ENCODE results near the gene PDIA6. TPM values are rescaled to one million over a fixed set of nuclear protein-coding genes. Genes with fewer than 3 reads are reported as not detected.
"Not testable (repeated sequence)": the region's sequence is repeated elsewhere in the genome, so short reads cannot be mapped to it uniquely, and the experiment has no call there.

The PDIA6 gene
- total RNA-seq, 2 experiments from 2014 or later = 25.5 to 26.3 TPM

DNA sequence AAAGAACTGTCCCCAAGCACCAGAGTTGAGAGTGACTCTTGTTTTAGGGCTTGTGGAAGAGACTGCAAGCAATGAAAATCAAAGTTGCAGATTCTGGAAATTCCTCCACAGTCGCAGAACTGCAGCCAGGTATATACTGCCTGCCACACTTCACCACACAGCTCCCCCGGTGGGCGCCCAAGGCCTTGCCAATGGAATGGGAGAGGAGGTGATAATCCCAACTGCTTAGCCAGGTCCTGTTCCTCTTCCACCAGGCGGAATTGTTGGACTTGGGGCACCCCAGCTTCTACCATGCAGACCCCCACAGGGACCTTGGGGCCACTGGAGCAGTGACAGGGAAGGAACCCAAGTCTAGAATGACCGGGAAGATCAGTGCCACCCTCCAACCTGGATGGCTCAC is 4.8 kb upstream of the PDIA6 start:
- H3K27me3 ChIP-seq (ENCODE audit: control insufficient read depth in 1 of 2, insufficient read depth in 2 of 2, low read length in 2 of 2) = peaks cover 0 to 2% of the 10 kb centered on the region in 2 experiments
- no peak overlapping the region for H3K27ac Mint-ChIP-seq
- POLR2A ChIA-PET = no interaction called here
- H3K27ac ChIP-seq (ENCODE audit: low read depth in 1 of 2, low read length in 2 of 2) = no peak overlapping the region
- intact Hi-C loops (cut with DNase I, micrococcal nuclease) = loop anchor here in 1 of 2 experiments (10.0 kb wide), 2 partner anchors 527 to 1393 kb away; partner anchors contain the start of genes CPSF3, ITGB1BP1 and ROCK2
- peaks cover 17% of the 10 kb centered on the region for H3K27me3 Mint-ChIP-seq
- H3K4me3 Mint-ChIP-seq = no peak overlapping the region
- peaks cover 6% of the 10 kb centered on the region for H3K4me1 ChIP-seq (ENCODE audit: insufficient read depth, low read length)
- H3K36me3 Mint-ChIP-seq (ENCODE audit: low read depth) = no peaks in the 10 kb centered on the region
- DNase-seq (peak in 2 of 14 experiments; percentile 33 to 35), ATAC-seq (ENCODE audit: poor library complexity) (no peak)
- H3K36me3 ChIP-seq (ENCODE audit: insufficient read depth, low read length) = no peaks in the 10 kb centered on the region
- TF ChIP-seq, protein P1, sequence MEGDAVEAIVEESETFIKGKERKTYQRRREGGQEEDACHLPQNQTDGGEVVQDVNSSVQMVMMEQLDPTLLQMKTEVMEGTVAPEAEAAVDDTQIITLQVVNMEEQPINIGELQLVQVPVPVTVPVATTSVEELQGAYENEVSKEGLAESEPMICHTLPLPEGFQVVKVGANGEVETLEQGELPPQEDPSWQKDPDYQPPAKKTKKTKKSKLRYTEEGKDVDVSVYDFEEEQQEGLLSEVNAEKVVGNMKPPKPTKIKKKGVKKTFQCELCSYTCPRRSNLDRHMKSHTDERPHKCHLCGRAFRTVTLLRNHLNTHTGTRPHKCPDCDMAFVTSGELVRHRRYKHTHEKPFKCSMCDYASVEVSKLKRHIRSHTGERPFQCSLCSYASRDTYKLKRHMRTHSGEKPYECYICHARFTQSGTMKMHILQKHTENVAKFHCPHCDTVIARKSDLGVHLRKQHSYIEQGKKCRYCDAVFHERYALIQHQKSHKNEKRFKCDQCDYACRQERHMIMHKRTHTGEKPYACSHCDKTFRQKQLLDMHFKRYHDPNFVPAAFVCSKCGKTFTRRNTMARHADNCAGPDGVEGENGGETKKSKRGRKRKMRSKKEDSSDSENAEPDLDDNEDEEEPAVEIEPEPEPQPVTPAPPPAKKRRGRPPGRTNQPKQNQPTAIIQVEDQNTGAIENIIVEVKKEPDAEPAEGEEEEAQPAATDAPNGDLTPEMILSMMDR (IDR thresholded peaks at IDR 0.05) = peak; percentile 28
- no peaks in the 10 kb centered on the region for H3K9me3 Mint-ChIP-seq
- no peaks in the 10 kb centered on the region for H3K4me1 Mint-ChIP-seq (ENCODE audit: low read depth)
- H3K4me3 ChIP-seq (ENCODE audit: low read length) = no peak overlapping the region
- H3K9me3 ChIP-seq (ENCODE audit: control insufficient read depth in 1 of 2, insufficient read depth in 1 of 2, low read length in 2 of 2) = no peaks in the 10 kb centered on the region
- CTCF ChIA-PET = interaction anchor here (0.6 to 2.5 kb wide), 4 partner anchors 15 to 959 kb away, joined by 3 to 8 read pairs (median 4); no protein-coding TSS in a partner anchor

DNA sequence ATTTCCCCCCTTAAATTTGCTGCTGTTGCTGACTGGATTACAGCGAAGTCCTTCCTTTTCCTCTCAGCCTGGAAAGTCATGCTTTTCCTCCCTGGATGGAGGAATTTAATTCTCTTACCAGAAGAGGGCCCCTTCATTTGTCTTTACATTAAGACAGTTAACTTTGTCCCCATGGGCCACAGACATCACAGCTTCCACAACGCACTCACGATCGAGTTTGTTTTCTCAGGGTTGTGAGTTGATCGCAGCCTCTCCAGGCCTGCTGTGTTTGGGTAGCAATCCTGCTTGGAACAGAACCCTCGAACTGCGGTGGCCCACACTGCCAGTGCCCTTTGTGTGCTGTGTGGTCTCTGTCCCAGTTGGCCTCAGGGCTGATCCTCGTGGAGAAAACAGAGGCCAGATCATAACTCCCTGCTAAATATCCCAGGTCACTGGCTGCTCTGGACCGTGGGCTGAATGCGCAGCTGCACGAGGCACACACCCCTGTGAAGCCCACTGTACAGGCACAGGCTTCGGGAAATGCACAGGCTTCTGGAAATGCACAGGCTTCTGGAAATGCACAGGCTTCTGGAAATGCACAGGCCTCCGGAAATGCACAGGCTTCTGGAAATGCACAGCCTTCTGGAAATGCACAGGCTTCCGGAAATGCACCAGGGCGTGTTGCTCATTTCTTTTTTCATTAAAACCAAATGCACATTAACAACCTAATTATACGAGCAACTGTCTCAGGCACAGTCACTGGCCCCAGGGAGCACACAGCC is 2.2 kb upstream of the PDIA6 start:
- CTCF ChIA-PET = no interaction called here
- Mint-ChIP-seq H3K36me3 (ENCODE audit: low read depth) (peaks cover 9% of the 10 kb centered on the region), H3K4me1 (ENCODE audit: low read depth) (peaks cover 22% of the 10 kb centered on the region), H3K27ac (peak overlapping the region; percentile 45), H3K27me3 (peaks cover 10% of the 10 kb centered on the region), H3K9me3 (no peaks in the 10 kb centered on the region), H3K4me3 (peak overlapping the region; percentile 85)
- H3K27me3 ChIP-seq (ENCODE audit: control insufficient read depth in 1 of 2, insufficient read depth in 2 of 2, low read length in 2 of 2) = no peaks in the 10 kb centered on the region
- no peak overlapping the region for H3K4me3 ChIP-seq (ENCODE audit: low read length)
- H3K27ac ChIP-seq (ENCODE audit: low read depth in 1 of 2, low read length in 2 of 2) = no peak overlapping the region
- H3K4me1 ChIP-seq (ENCODE audit: insufficient read depth, low read length) = peaks cover 21% of the 10 kb centered on the region
- H3K36me3 ChIP-seq (ENCODE audit: insufficient read depth, low read length) = no peaks in the 10 kb centered on the region
- no peaks in the 10 kb centered on the region for H3K9me3 ChIP-seq (ENCODE audit: control insufficient read depth in 1 of 2, insufficient read depth in 1 of 2, low read length in 2 of 2)
- ATAC-seq (ENCODE audit: poor library complexity) (no peak), DNase-seq (no peak)
- POLR2A ChIA-PET = interaction anchor here (0.6 kb wide), 1 partner anchor 658 kb away, joined by 3 read pairs; no protein-coding TSS in a partner anchor
- intact Hi-C loops (cut with DNase I, micrococcal nuclease) = loop anchor here in 1 of 2 experiments (5.0 to 10.0 kb wide), 6 partner anchors 313 to 1977 kb away; partner anchors contain the start of genes CPSF3, ITGB1BP1, KIDINS220 and LPIN1
- TF ChIP-seq, protein P1 (IDR thresholded peaks at IDR 0.05) = no peak

DNA sequence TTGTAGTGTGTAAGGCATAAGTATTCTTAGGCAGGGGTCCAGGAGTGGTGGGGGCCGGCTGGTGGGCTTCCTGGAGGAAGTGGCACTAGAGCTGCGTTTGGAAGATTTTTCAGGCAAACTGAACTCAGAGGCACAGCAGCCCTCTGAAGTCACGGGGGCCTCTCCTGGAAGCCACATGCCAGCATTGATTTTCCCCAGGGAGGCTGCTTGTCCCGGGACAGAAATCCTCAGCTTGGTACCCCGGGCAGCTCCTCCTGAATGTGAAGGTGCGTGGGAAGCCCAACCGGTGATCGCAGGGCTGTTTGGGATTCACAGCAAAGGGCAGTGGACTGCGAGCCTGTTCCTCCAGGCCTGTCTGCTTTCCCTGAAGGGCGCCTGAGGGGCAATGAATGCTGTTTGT is 1.6 kb upstream of the PDIA6 start:
- Histone ChIP-seq H3K27me3 (ENCODE audit: control insufficient read depth in 1 of 2, insufficient read depth in 2 of 2, low read length in 2 of 2) (no peaks in the 10 kb centered on the region), H3K9me3 (ENCODE audit: control insufficient read depth in 1 of 2, insufficient read depth in 1 of 2, low read length in 2 of 2) (no peaks in the 10 kb centered on the region), H3K27ac (ENCODE audit: low read depth in 1 of 2, low read length in 2 of 2) (no peak overlapping the region), H3K4me3 (ENCODE audit: low read length) (no peak overlapping the region), H3K36me3 (ENCODE audit: insufficient read depth, low read length) (no peaks in the 10 kb centered on the region), H3K4me1 (ENCODE audit: insufficient read depth, low read length) (peaks cover 25% of the 10 kb centered on the region)
- Mint-ChIP-seq H3K9me3 (no peaks in the 10 kb centered on the region), H3K27ac (peak overlapping the region; percentile 45), H3K27me3 (peaks cover 8% of the 10 kb centered on the region), H3K36me3 (ENCODE audit: low read depth) (peaks cover 9% of the 10 kb centered on the region), H3K4me1 (ENCODE audit: low read depth) (peaks cover 23% of the 10 kb centered on the region), H3K4me3 (peak overlapping the region; percentile 80)
- DNase-seq = no peak
- intact Hi-C loops (cut with DNase I, micrococcal nuclease) = loop anchor here in 1 of 2 experiments (5.0 to 10.0 kb wide), 6 partner anchors 313 to 1977 kb away; partner anchors contain the start of genes CPSF3, ITGB1BP1, KIDINS220 and LPIN1
- ATAC-seq (ENCODE audit: poor library complexity) = no peak
- TF ChIP-seq, protein P1 (IDR thresholded peaks at IDR 0.05) = no peak
- ChIA-PET POLR2A (no interaction called here), CTCF (no interaction called here)

DNA sequence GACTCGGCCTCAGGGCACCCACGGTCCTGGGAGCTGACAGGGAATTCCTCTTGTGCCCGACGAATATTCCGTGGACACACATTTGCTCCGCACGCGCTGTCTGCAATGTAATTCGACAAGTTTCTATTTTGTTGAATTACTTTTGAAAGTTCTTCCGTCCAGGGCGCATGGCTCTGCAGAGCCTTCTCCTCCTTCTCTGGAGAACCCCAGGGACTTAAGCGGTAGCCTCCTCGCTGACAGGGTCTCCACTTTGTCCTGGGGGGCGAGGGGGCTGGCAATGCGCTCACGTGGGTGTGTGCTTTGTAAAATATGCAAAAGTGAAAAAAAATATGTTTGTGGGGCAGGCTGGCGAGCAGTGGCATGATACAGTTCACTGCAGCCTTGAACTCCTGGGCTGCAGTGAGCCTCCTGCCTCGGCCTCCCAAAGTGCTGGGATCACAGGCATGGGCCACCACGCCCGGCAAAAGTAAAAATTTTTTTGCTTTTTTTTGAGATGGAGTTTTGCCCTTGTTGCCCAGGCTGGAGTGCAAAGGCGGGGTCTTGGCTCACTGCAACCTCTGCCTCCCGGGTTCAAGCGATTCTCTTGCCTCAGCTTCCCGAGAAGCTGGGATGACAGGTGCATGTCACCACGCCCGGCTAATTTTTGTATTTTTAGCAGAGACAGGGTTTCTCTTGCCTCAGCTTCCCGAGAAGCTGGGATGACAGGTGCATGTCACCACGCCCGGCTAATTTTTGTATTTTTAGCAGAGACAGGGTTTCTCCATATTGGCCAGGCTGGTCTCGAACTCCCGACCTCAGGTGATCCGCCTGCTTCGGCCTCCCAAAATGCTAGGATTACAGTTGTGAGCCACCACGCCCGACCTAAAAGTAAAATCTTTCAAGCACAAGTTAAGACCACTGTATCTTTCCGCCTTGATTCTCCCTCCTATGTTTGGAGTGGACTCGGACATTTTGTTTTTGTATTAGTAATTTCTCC is 866 bp upstream of the PDIA6 start:
- not testable (repeated sequence) for H3K9me3 ChIP-seq (ENCODE audit: control insufficient read depth in 1 of 2, insufficient read depth in 1 of 2, low read length in 2 of 2); H3K27ac ChIP-seq (ENCODE audit: low read depth in 1 of 2, low read length in 2 of 2); ATAC-seq (ENCODE audit: poor library complexity); H3K27me3 Mint-ChIP-seq; H3K9me3 Mint-ChIP-seq; H3K36me3 Mint-ChIP-seq (ENCODE audit: low read depth); DNase-seq; H3K36me3 ChIP-seq (ENCODE audit: insufficient read depth, low read length); H3K27me3 ChIP-seq (ENCODE audit: control insufficient read depth in 1 of 2, insufficient read depth in 2 of 2, low read length in 2 of 2)
- H3K4me1 ChIP-seq (ENCODE audit: insufficient read depth, low read length) = peaks cover 30% of the 10 kb centered on the region
- H3K27ac Mint-ChIP-seq = peak overlapping the region; percentile 79
- intact Hi-C loops (cut with DNase I, micrococcal nuclease) = loop anchor here in 1 of 2 experiments (5.0 to 10.0 kb wide), 6 partner anchors 314 to 1976 kb away; partner anchors contain the start of genes CPSF3, ITGB1BP1, KIDINS220 and LPIN1
- H3K4me3 Mint-ChIP-seq = peak overlapping the region; percentile 91
- H3K4me1 Mint-ChIP-seq (ENCODE audit: low read depth) = peaks cover 25% of the 10 kb centered on the region
- H3K4me3 ChIP-seq (ENCODE audit: low read length) = peak overlapping the region; percentile 70
- CTCF ChIA-PET = interaction anchor here (0.8 to 1.6 kb wide), 3 partner anchors 19 to 319 kb away, joined by 3 to 6 read pairs (median 3); a partner anchor contains a TSS
- POLR2A ChIA-PET = interaction anchor here (0.8 to 2.8 kb wide), 7 partner anchors 19 to 531 kb away, joined by 3 to 16 read pairs (median 10); partner anchors contain the start of genes ROCK2 and SLC66A3
